Esophagus muscularis mucosa (tissue), 4 donors: ENCODE results near the gene ADGRA1. TPM values are rescaled to one million over a fixed set of nuclear protein-coding genes. Genes with fewer than 3 reads are reported as not detected.

Experiments
- DNase-seq: peaks from one replicate; pipeline ENCODE4 v3.0.0-alpha.2; 2017; ENCODE audit errors: extremely low spot score
- H3K27ac ChIP-seq, 4 donors: fragments of 200-600 bp; sonication (generic); replicated peaks in 1 of 4; 1 replicate in 3 of 4; 2 replicates in 1 of 4; pipeline ENCODE4 v1.5.1; 2016 to 2019; ENCODE audit warnings: mild to moderate bottlenecking in 1 of 4
- H3K27me3 ChIP-seq, 4 donors: fragments of 200-600 bp; sonication (generic); one replicate each; pipeline versions ENCODE4 v1.5.1 to v1.6.0; 2016 to 2019
- H3K36me3 ChIP-seq, 4 donors: fragments of 200-600 bp; sonication (generic); one replicate each; pipeline ENCODE4 v1.5.1; 2016 to 2019
- H3K4me1 ChIP-seq, 4 donors: fragments of 200-600 bp; sonication (generic); one replicate each; pipeline ENCODE4 v1.5.1; 2016 to 2019
- H3K4me3 ChIP-seq, 4 donors: fragments of 200-600 bp; sonication (generic); 1 replicate in 2 of 4; 2 replicates in 2 of 4; pipeline ENCODE4 v1.5.1; 2016 to 2019; ENCODE audit warnings: mild to moderate bottlenecking in 4 of 4, moderate library complexity in 1 of 4
- H3K9me3 ChIP-seq, 4 donors: fragments of 200-600 bp; sonication (generic); 1 replicate in 3 of 4; 2 replicates in 1 of 4; pipeline ENCODE4 v1.5.1; 2016 to 2019
- CTCF ChIP-seq, 3 experiments: fragments of 200-600 bp in 2 of 3; fragments of 450-650 bp in 1 of 3; sonication (generic) in 2 of 3; IDR thresholded peaks; one replicate each; pipeline ENCODE4 v1.5.1; 2017 to 2019; ENCODE audit warnings: antibody characterized with exemption in 3 of 3, mild to moderate bottlenecking in 2 of 3, moderate library complexity in 1 of 3
- EP300 ChIP-seq: sonication (generic); formaldehyde crosslinking; IDR thresholded peaks from one replicate; pipeline ENCODE4 v1.6.1; 2017; ENCODE audit warnings: antibody characterized with exemption
- POLR2A ChIP-seq: fragments of 450-650 bp; IDR thresholded peaks from one replicate; pipeline ENCODE4 v1.6.1; 2017; ENCODE audit warnings: antibody characterized with exemption, moderate library complexity, mild to moderate bottlenecking, low read depth
- POLR2AphosphoS5 ChIP-seq, 2 donors: sonication (generic); formaldehyde crosslinking; IDR thresholded peaks; one replicate each; pipeline ENCODE4 v1.6.1; 2017; ENCODE audit warnings: antibody characterized with exemption in 2 of 2
- WGBS: methylation state at CpG from one replicate; pipeline ENCODE4 v1.1.5; 2018; 5-methylcytosine and 5-hydroxymethylcytosine counted together
- intact Hi-C: fragments of 100-400 bp; cut with DNase I; formaldehyde crosslinking; loops from one replicate; pipeline ENCODE4 v1.15.1; 2023
- total RNA-seq, 4 donors: library from RNA; depleted of rRNA; stranded (reverse); fragments of >200 nt; gene quantifications; one replicate each; pipeline versions ENCODE4 v1.1.0 to v1.2.1, GENCODE V29; 2016

ADGRA1 gene, protein sequence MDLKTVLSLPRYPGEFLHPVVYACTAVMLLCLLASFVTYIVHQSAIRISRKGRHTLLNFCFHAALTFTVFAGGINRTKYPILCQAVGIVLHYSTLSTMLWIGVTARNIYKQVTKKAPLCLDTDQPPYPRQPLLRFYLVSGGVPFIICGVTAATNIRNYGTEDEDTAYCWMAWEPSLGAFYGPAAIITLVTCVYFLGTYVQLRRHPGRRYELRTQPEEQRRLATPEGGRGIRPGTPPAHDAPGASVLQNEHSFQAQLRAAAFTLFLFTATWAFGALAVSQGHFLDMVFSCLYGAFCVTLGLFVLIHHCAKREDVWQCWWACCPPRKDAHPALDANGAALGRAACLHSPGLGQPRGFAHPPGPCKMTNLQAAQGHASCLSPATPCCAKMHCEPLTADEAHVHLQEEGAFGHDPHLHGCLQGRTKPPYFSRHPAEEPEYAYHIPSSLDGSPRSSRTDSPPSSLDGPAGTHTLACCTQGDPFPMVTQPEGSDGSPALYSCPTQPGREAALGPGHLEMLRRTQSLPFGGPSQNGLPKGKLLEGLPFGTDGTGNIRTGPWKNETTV
- under 1 TPM in 2 of 4 donors, not detected in 2; under 0.01 to 0.06 TPM for total RNA-seq

DNA sequence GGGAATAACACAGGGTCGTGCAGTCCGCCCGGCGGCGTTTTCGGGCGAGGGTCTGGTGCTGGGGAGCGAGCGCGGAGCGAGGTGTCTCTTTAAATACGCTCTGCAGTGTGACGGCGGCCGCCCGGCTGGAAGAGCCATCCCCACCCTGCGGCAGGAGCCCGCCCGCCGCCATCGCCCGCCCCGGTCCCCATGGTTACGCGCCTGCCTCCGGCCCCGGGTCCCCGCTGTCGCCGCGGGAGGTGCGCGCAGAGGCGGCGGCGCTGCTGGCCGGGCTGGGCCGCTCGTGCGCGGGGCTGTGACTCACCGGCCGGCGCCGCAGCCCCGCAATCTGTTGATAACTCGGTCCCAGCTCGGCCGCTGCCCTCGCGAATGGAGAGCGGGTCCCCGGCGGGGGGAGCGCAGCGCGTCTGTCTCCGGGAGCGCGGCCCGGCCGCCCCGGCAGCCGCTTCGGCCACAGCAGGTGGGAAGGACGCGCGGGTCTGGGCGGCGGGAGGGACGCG is at the start of gene ADGRA1:
Gene ADGRA1 (plus strand): TSS at position 246 of the 500 bp plus-strand sequence. CDS start 986 bp downstream, outside the sequence.
- no peak for DNase-seq
- TF ChIP-seq CTCF (IDR thresholded peaks at IDR 0.05) (no peak), POLR2AphosphoS5 (IDR thresholded peaks at IDR 0.05) (no peak), EP300 (no peak), POLR2A (no peak)
- H3K9me3 ChIP-seq, result no peaks in the 10 kb centered on the region
- H3K27me3 ChIP-seq, result peaks cover 0 to 94% (median 48%) of the 10 kb centered on the region in 4 donors
- peaks cover 3 to 22% (median 15%) of the 10 kb centered on the region in 4 donors for H3K4me1 ChIP-seq
- no peaks in the 10 kb centered on the region for H3K36me3 ChIP-seq
- no CpG with 5 or more reads among the region's 72 CpGs for WGBS
- intact Hi-C loops, result no loop called here
- no peak within 1 kb of the TSS for H3K27ac ChIP-seq
- H3K4me3 ChIP-seq, result peak within 1 kb of the TSS; percentile 34 to 40 (median 38)

GRCh38 chr10:133038036-133038823 is 49.5 kb upstream of the ADGRA1 start:
- peaks cover 0 to 64% (median 4%) of the 10 kb centered on the region in 4 donors for H3K27me3 ChIP-seq
- no peak for DNase-seq
- H3K36me3 ChIP-seq, result no peaks in the 10 kb centered on the region
- H3K9me3 ChIP-seq, result no peaks in the 10 kb centered on the region
- no peak overlapping the region for H3K27ac ChIP-seq
- 71% methylated on average over 17 of the region's 28 CpGs for WGBS
- H3K4me1 ChIP-seq, result no peaks in the 10 kb centered on the region
- no peak overlapping the region for H3K4me3 ChIP-seq
- intact Hi-C loops, result no loop called here
- no peak for TF ChIP-seq POLR2AphosphoS5 (IDR thresholded peaks at IDR 0.05)
- no peak for TF ChIP-seq EP300

DNA sequence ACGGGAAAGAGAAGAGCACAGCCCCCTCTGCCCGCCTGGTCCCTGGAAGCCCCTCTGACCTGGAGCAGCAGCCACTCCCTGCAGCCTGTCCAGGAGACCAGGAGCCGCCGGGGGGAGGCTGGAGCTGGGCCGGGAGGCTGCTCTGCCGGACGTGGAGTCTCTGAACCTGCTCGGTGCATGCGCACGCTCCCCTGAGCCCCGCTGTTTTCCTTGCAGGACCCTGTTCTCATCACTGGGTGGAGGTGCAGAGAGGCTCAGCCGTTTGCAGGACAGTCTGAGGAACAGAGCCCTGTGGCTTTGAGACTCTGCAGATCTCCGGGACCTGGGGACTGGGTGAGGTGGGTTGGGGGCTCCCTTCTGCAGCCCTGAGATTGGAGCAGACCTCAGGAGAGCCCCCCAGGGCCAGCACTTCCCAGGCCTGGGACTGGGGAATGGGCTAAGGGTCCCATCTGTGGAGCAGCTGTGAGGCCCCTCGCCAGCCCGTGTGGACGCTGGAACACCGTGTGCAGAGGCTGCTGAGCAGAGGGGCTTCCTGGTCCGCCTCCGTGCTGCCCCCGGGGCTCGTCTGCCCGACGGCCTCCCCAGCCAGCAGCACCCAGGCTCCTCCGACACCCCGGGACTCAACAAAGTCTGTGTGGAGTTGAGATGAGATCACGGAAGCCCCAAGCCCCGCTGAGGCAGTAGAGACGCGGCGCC is 48.5 kb upstream of the ADGRA1 start:
- H3K4me3 ChIP-seq, result no peak overlapping the region
- H3K27me3 ChIP-seq, result peaks cover 0 to 73% (median 4%) of the 10 kb centered on the region in 4 donors
- TF ChIP-seq POLR2AphosphoS5 (IDR thresholded peaks at IDR 0.05) (no peak), POLR2A (no peak), CTCF (IDR thresholded peaks at IDR 0.05) (no peak), EP300 (no peak)
- no peaks in the 10 kb centered on the region for H3K36me3 ChIP-seq
- 44% methylated on average over 20 of the region's 30 CpGs for WGBS
- H3K9me3 ChIP-seq, result no peaks in the 10 kb centered on the region
- DNase-seq, result no peak
- H3K4me1 ChIP-seq, result no peaks in the 10 kb centered on the region
- H3K27ac ChIP-seq, result no peak overlapping the region
- intact Hi-C loops, result no loop called here

DNA sequence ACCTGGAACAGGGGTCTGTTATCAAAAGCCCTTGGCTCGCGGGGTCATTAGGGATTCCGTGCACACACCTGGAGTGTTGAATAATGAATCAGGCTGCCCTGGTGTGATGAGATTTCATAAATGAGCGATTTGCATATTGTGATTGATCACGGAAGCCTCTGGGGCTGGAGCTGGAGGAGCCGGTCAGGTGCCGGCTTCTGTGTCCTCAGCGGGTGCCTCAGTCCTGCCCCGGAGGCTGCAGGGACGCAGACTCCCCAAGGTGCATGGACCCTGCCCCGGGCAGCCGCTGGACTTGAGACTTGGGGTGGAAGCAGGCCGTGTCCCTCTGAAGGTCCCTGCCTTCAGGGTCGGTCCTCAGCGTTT is 47.9 kb upstream of the ADGRA1 start:
- TF ChIP-seq POLR2AphosphoS5 (IDR thresholded peaks at IDR 0.05) (no peak), POLR2A (no peak), EP300 (no peak), CTCF (IDR thresholded peaks at IDR 0.05) (no peak)
- intact Hi-C loops, result no loop called here
- no peaks in the 10 kb centered on the region for H3K9me3 ChIP-seq
- H3K27ac ChIP-seq, result no peak overlapping the region
- H3K4me3 ChIP-seq, result no peak overlapping the region
- H3K27me3 ChIP-seq, result peaks cover 0 to 78% (median 4%) of the 10 kb centered on the region in 4 donors
- no peak for DNase-seq
- no peaks in the 10 kb centered on the region for H3K36me3 ChIP-seq
- no peaks in the 10 kb centered on the region for H3K4me1 ChIP-seq
- 78% methylated on average over 8 of the region's 15 CpGs for WGBS
